ENCODE results near the gene NAGA.
A peak's percentile ranks its signal among the peaks of the same experiment; 100 is the strongest.
"Not testable (repeated sequence)": the region's sequence is repeated elsewhere in the genome, so short reads cannot be mapped to it uniquely, and the experiment has no call there.

The NAGA gene

GRCh38 chr22:42076764-42077485 lies 6.3 kb upstream of the NAGA start:
- DNase-seq (ENCODE audit: low read depth in 1 of 2, low spot score in 1 of 2): no peak

GRCh38 chr22:42074846-42075676 lies 4.4 kb upstream of the NAGA start:
- no peak for DNase-seq (ENCODE audit: low read depth in 1 of 2, low spot score in 1 of 2)

- peak in 1 of 2 donors; percentile 28 for DNase-seq (ENCODE audit: low read depth in 1 of 2, low spot score in 1 of 2)
These were observed 3.7 kb upstream of the NAGA start, which contains the start of gene PHETA2 for GRCh38 chr22:42074132-42074811. Gene PHETA2, plus strand, starts transcription at chr22:42074248. Its CDS starts 3,046 bp downstream, at chr22:42077294.

- no peak for DNase-seq (ENCODE audit: low read depth in 1 of 2, low spot score in 1 of 2)
These were observed 3.0 kb upstream of the NAGA start for GRCh38 chr22:42073621-42074041.

GRCh38 chr22:42072606-42073330 lies 2.2 kb upstream of the NAGA start:
- DNase-seq (ENCODE audit: low read depth in 1 of 2, low spot score in 1 of 2): no peak

DNA sequence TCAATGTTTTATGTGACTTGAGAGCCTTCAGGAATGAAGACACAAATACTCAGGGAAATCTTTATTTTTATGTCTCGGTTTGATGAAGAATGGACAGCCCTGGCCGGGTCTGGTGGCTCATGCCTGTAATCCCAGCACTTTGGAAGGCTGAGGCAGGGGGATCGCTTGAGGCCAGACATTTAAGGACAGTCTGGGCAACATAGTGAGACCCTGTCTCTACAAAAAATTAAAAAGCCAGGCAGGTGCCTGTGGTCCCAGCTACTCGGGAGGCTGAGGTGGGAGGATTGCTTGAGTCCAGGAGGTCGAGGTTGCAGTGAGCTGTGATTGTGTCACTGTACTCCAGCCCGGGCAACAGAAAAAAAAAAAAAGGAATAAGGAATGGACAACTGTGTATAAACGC lies 896 bp upstream of the NAGA start:
- not testable (repeated sequence) for DNase-seq (ENCODE audit: low read depth in 1 of 2, low spot score in 1 of 2)

DNA sequence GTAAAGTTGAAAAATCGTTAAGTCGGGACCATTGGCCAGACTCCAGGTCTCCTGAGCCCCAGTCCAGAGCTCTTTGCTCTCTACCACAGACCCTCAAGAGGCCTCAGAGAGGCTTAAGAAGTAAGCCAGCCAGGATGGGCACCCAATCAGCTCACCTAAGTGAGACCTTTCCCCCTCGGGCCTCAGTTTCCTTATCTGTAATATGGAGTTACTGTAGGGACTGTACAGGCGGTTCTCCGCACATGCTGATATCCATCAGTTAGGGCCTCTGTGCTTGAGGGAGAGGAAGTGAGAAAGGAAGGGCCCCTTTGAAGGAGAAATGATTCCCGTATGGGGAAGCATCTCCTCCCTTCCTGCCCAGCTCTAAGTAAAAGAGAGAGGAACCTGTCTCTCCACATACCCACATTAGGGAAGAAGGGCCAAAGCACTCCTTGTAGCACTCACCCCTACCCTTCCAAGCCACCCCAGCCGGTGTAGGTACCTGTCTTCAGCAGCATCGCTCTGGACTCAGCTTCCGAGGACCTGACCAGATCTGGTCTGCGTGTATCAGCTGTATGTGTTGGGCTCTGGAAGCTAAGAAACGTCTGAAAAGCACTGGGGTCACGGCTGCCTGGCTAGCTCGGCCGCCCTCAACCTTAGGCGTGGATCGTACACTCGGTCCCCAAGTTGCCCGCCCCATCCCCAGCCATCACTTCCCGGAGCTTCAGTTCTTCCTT lies 653 bp downstream of the NAGA start:
- no peak for DNase-seq (ENCODE audit: low read depth in 1 of 2, low spot score in 1 of 2)

GRCh38 chr22:42068291-42068690 lies 2.3 kb downstream of the NAGA start:
- DNase-seq (ENCODE audit: low read depth in 1 of 2, low spot score in 1 of 2): no peak

GRCh38 chr22:42067671-42068251 lies 2.9 kb downstream of the NAGA start:
- no peak for DNase-seq (ENCODE audit: low read depth in 1 of 2, low spot score in 1 of 2)

GRCh38 chr22:42066937-42067336 lies 3.7 kb downstream of the NAGA start:
- DNase-seq (ENCODE audit: low read depth in 1 of 2, low spot score in 1 of 2): no peak

DNA sequence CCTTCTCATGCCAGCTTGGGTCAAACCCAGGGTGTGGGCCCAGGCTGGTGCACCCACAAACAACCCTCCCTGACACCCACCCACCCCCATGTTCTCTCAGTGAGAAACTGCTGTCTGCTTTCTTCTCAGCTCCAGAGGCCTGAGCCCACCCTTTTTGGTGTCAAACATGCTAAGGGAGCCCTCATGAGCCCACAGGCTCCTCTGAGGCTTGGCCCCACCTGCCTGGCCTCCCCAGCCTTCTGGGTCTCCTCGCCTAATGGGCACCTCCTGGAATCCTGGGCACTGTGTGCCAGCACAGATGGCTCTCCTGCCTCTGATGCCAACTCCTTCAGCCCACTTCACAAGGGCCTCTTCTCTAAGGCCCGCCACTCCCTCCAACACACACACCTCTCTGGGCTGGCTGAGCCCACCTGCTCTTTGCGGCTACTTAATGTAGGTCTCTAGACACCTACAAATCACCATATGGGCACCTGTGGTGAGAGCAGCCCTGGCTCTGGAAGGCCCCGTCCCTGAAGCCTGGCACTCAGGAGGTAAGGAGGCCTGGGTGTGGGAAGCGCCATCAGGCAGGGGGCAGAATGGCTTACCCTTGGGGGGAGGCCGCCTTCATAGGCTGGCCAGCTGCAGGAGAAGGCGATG lies 4.4 kb downstream of the NAGA start:
- no peak for DNase-seq (ENCODE audit: low read depth in 1 of 2, low spot score in 1 of 2)

- no peak for DNase-seq (ENCODE audit: low read depth in 1 of 2, low spot score in 1 of 2)
These were observed 5.0 kb downstream of the NAGA start for GRCh38 chr22:42065438-42066125.

GRCh38 chr22:42064629-42065028 lies 6.0 kb downstream of the NAGA start:
- no peak for DNase-seq (ENCODE audit: low read depth in 1 of 2, low spot score in 1 of 2)

DNA sequence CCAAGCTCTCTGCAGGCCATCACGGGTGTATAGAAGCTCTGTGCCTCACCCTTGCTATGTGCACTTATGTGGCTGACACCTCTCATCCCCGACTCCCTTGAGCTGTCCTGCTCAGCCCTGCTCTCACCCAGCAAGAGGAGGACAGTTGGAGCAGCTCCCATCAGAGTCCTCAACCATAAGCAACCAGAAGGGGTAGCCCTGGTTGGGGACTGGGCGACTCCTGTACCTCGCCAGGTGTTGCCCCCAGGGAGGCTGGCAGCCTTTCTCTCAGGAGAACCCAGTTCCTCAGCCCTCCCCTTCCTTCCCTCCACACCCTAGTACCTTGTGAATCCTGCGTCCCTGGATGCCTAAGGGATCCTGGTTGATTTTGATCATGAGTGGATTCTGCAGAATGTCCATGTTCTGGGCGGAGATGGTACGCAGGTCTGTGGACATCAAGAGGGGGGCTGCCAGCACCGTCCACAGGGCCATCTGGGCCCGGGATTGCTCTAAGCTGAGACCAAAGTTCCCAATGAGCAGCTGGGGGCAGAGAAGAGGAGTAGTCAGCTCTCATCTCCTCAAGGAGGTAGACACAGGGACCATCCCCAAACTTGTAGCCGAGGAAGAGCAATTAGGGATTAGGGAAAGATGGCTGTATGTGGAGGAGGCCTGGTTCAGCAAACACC lies 8.0 kb downstream of the NAGA start:
- no peak for DNase-seq (ENCODE audit: low read depth in 1 of 2, low spot score in 1 of 2)

DNA sequence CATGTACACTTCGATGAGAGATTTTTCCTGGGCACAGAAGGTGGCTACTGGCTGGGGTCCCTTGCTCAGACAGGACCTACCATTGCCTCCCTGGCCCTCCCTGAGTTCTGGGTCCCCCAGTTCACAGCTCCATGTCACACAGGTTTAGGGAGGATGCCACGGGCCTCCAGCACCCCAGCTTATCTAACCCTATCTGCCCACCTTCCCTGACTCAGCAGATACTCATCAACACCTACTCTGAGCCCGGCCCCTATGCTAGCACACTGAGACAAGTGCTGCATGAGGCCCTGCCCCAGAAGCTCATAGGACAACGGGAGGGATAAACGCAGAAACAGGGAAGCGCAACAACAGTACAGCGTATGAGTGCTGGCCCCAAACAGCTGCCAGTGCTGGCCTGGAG lies 9.6 kb downstream of the NAGA start:
- no peak for DNase-seq (ENCODE audit: low read depth in 1 of 2, low spot score in 1 of 2)

- no peak for DNase-seq (ENCODE audit: low read depth in 1 of 2, low spot score in 1 of 2)
These were observed 10.1 kb downstream of the NAGA start for GRCh38 chr22:42060489-42060888.

DNA sequence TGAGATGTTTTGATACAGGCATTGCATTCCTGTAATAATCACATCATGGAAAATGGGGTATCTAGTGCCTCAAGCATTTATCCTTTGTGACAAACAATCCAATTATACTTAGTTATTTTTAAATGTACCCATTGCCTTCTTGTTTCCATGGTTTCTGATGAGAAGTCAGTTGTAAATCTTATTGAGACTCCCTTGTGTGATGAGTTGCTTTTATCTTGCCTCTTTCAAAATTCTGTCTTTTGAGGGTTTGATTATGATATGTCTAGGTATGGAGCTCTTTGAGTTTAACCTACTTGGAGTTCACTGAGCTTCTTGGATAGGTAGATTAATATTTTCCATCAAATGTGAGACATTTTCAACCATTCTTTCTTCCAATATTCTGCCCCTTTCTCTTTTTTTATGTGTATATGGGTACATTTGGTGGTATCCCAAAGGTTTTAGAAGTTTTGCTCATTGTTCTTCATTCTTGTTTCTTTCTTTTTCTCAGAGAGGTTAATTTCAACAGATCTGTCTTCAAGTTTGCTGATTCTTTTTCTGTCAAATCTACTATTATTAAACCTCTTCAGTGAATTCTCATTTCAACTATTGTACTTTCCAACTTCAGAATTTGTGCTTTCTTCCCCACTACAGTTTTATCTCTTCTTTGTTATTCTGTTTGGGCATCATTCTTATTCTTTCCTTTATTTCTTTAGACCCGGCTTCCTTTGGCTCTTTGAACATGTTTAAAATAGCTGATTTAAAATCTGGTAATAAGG lies 13.7 kb downstream of the NAGA start:
- DNase-seq (ENCODE audit: low read depth in 1 of 2, low spot score in 1 of 2): no peak

DNA sequence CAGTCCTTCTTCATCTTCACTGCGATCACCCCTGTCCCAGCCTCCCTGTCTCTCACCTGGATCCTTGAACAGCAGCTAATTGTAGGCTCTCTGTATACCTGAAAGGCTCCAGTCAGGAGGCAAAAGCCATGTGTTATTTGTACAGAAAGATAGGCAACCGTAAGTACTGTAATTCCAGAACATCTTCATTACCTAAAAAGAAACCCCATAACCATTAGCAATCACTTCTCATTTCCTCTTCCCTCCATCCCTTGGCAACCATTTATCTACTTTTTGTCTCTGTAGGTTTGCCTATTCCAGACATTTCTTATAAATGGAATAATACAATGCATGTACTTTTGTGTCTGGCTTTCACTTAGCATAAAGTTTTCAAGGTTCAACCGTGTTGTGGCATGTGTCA lies 17.8 kb downstream of the NAGA start:
- DNase-seq (ENCODE audit: low read depth in 1 of 2, low spot score in 1 of 2): no peak

All from activated CD4-positive, alpha-beta T cell treated with anti-CD3 and anti-CD28 coated beads, Interleukin-2, amount 50 U/mL, for 24 hours (primary cell).